Astrocyte of the cerebellum (primary cell): ENCODE data around the gene SPATA6.
"Not testable (repeated sequence)": the region's sequence is repeated elsewhere in the genome, so short reads cannot be mapped to it uniquely, and the experiment has no call there.

Experiments
- DNase-seq: peaks from one replicate; pipeline ENCODE4 v3.0.0-alpha.2; 2011; ENCODE audit warnings: low read depth
- H3K4me3 ChIP-seq: 2 replicates; pipeline ENCODE4 v1.5.1; 2011; ENCODE audit warnings: mild to moderate bottlenecking, low read depth, low read length, moderate library complexity
- in situ Hi-C: cut with HindIII; loops from 2 replicates; pipeline ENCODE4 v1.10.0; 2017; ENCODE audit warnings: low sequenced_read_pairs
- TF ChIP-seq, protein P1 (sequence below): IDR thresholded peaks from 2 replicates; pipeline ENCODE4 v1.5.1; 2012; ENCODE audit warnings: low read length, low read depth, moderate library complexity, mild to moderate bottlenecking; ENCODE audit errors: missing control alignments

SPATA6 gene

GRCh38 chr1:48285525-48285924, 186.5 kb downstream of the SPATA6 start:
- in situ Hi-C loops, result no loop called here
- DNase-seq, result no peak
- TF ChIP-seq, protein P1, sequence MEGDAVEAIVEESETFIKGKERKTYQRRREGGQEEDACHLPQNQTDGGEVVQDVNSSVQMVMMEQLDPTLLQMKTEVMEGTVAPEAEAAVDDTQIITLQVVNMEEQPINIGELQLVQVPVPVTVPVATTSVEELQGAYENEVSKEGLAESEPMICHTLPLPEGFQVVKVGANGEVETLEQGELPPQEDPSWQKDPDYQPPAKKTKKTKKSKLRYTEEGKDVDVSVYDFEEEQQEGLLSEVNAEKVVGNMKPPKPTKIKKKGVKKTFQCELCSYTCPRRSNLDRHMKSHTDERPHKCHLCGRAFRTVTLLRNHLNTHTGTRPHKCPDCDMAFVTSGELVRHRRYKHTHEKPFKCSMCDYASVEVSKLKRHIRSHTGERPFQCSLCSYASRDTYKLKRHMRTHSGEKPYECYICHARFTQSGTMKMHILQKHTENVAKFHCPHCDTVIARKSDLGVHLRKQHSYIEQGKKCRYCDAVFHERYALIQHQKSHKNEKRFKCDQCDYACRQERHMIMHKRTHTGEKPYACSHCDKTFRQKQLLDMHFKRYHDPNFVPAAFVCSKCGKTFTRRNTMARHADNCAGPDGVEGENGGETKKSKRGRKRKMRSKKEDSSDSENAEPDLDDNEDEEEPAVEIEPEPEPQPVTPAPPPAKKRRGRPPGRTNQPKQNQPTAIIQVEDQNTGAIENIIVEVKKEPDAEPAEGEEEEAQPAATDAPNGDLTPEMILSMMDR, result no peak
- H3K4me3 ChIP-seq, result no peak overlapping the region

- H3K4me3 ChIP-seq, DNase-seq, in situ Hi-C loops: not testable (repeated sequence)
Observed at GRCh38 chr1:48284696-48285420, 187.1 kb downstream of the SPATA6 start.

GRCh38 chr1:48282329-48282728, 189.7 kb downstream of the SPATA6 start:
- in situ Hi-C loops, H3K4me3 ChIP-seq: not testable (repeated sequence)

DNA sequence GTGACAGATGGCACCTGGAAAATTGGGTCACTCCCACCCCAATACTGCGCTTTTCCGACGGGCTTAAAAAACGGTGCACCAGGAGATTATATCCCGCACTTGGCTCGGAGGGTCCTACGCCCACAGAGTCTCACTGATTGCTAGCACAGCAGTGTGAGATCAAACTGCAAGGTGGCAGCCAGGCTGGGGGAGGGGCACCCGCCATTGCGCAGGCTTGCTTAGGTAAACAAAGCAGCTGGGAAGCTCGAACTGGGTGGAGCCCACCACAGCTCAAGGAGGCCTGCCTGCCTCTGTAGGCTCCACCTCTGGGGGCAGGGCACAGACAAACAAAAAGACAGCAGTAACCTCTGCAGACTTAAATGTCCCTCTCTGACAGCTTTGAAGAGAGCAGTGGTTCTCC, 194.6 kb downstream of the SPATA6 start:
- DNase-seq, in situ Hi-C loops, H3K4me3 ChIP-seq: not testable (repeated sequence)

More at GRCh38 chr1:48282329-48282728, 189.7 kb downstream of the SPATA6 start:
- not testable (repeated sequence) for DNase-seq

DNA sequence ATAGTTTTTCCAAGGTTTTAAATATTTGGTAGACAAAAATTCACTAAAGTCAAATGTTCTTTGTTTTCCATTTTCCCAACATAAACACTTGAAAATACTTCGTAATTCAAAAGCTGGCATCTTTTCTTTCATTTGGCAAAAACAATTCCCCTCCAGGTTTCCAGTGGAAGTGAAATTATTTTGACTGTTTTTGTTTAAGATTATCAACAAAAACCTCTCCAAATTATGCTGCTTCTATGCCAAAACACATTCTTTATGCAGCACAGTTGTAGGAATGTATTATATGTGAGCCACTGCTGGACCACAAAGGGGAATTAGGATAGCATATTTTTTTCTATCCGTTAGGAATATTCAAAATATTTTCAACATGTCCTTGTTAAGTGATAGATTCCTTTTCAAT, 205.4 kb downstream of the SPATA6 start:
- in situ Hi-C loops, result no loop called here
- no peak overlapping the region for H3K4me3 ChIP-seq
- TF ChIP-seq, protein P1, result no peak
- DNase-seq, result no peak

DNA sequence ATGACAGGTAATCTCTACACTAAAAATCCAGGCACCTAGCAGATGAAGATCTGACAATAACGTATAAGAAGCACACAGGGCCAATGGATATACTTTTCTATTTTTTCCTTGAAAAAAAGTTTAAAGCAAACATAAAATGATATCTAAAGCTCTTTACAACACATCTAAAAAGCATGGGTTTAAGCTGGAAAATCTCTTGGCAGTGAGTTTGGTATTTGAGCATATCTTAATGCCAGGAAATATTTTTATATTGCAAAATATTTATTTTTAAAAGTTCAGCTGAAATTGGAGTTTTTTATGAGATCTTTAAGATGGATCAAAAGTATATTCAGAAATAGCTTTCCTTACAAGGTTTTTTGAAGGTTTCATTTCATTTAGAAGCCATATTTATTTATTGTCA, 209.0 kb downstream of the SPATA6 start:
- H3K4me3 ChIP-seq, result no peak overlapping the region
- in situ Hi-C loops, result no loop called here
- DNase-seq, result no peak
- TF ChIP-seq, protein P1, result no peak

DNA sequence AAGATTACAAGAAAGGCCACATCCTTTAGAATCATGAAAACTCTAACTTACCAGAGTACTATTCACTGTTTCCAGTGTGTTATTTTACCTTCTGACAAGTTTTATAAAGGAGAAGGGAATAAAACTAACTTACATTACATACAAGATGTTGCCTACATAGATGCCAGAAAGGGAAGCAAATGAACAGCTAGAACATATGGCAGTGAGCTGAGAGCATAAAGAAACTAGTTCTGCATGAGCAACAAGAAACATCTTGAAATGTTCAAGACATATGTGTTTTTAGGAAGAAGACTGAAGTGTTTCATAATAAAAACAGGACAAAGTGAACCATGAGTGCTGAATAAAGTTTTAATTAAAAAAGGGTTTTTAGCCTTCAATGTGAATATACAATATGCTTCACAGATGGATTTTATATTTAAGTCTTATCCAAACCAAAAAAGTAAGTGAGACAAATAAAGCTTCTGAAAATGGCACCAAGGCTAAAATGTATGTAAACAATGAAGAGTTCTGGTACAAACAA, 210.1 kb downstream of the SPATA6 start:
- in situ Hi-C loops, result no loop called here
- no peak for DNase-seq
- TF ChIP-seq, protein P1, result no peak
- no peak overlapping the region for H3K4me3 ChIP-seq

- in situ Hi-C loops, result no loop called here
- no peak for DNase-seq
- H3K4me3 ChIP-seq, result no peak overlapping the region
- TF ChIP-seq, protein P1, result no peak
Observed at GRCh38 chr1:48258106-48258505, 213.9 kb downstream of the SPATA6 start.
